ENCODE measurements around the gene TRAPPC8. TPM values are rescaled to one million over a fixed set of nuclear protein-coding genes. Genes with fewer than 3 reads are reported as not detected.

Gene TRAPPC8
- total RNA-seq, 4 donors from 2014 or later = 43.3 to 54.6 (median 50.5) TPM

DNA sequence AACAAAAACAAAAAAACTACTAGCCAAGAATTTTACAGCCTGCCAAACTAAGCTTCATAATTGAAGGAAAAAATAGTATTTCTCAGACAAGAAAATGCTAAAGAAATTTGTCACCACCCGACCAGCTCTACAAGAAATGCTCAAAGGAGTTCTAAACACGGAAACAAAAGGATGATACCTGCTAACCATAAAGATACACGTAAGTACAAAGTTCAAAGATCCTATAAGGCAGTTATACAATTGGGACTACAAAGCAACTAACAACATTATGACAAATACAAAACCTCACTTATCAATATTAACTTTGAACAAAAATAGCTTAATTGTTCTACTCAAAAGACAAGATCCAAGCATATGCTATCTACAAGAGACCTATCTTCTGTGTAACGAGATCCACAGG, 64.6 kb downstream of the TRAPPC8 start:
- no peak overlapping the region for H3K4me3 ChIP-seq (ENCODE audit: low read depth, poor library complexity, severe bottlenecking)
- TF ChIP-seq POLR2A (IDR thresholded peaks at IDR 0.05) = no peak
- DNase-seq (ENCODE audit: low spot score in 2 of 2) = no peak
- 96 to 99% methylated on average over 4 of the region's 4 CpGs for WGBS, 2 donors
- intact Hi-C loops (cut with DNase I; ENCODE audit: low total_unique reads) = no loop called here

DNA sequence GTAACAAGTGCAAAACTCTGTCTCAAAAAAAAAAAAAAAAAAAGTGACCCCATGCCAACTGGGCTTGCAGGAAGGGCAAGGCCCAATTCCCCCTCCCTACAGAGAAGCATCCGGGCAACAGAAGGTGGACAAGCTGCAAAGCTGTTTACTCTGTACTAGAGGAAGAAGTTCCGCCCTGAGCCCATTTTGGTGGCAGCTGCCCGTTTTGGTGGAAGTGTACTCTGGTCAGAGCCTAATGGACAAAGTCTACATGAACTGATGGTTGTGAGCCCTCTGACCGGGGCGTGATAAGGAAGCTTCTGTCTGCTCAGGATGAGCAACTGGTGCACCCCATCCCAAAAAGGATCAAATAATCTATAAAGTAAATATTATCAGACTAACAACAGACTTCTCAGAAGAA, 65.0 kb downstream of the TRAPPC8 start:
- no peak overlapping the region for H3K4me3 ChIP-seq (ENCODE audit: low read depth, poor library complexity, severe bottlenecking)
- no peak for TF ChIP-seq POLR2A (IDR thresholded peaks at IDR 0.05)
- TF ChIP-seq, protein P1, sequence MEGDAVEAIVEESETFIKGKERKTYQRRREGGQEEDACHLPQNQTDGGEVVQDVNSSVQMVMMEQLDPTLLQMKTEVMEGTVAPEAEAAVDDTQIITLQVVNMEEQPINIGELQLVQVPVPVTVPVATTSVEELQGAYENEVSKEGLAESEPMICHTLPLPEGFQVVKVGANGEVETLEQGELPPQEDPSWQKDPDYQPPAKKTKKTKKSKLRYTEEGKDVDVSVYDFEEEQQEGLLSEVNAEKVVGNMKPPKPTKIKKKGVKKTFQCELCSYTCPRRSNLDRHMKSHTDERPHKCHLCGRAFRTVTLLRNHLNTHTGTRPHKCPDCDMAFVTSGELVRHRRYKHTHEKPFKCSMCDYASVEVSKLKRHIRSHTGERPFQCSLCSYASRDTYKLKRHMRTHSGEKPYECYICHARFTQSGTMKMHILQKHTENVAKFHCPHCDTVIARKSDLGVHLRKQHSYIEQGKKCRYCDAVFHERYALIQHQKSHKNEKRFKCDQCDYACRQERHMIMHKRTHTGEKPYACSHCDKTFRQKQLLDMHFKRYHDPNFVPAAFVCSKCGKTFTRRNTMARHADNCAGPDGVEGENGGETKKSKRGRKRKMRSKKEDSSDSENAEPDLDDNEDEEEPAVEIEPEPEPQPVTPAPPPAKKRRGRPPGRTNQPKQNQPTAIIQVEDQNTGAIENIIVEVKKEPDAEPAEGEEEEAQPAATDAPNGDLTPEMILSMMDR (IDR thresholded peaks at IDR 0.05) = no peak
- intact Hi-C loops (cut with DNase I; ENCODE audit: low total_unique reads) = no loop called here
- WGBS, 2 donors = 98% methylated on average over 5 of the region's 5 CpGs
- DNase-seq (ENCODE audit: low spot score in 2 of 2) = no peak

GRCh38 chr18:31876707-31877106, 66.2 kb downstream of the TRAPPC8 start:
- TF ChIP-seq POLR2A (IDR thresholded peaks at IDR 0.05) = no peak
- TF ChIP-seq, protein P1 (IDR thresholded peaks at IDR 0.05) = no peak
- intact Hi-C loops (cut with DNase I; ENCODE audit: low total_unique reads) = no loop called here
- 92 to 96% methylated on average over 4 of the region's 4 CpGs for WGBS, 2 donors
- H3K4me3 ChIP-seq (ENCODE audit: low read depth, poor library complexity, severe bottlenecking) = no peak overlapping the region
- DNase-seq (ENCODE audit: low spot score in 2 of 2) = no peak

DNA sequence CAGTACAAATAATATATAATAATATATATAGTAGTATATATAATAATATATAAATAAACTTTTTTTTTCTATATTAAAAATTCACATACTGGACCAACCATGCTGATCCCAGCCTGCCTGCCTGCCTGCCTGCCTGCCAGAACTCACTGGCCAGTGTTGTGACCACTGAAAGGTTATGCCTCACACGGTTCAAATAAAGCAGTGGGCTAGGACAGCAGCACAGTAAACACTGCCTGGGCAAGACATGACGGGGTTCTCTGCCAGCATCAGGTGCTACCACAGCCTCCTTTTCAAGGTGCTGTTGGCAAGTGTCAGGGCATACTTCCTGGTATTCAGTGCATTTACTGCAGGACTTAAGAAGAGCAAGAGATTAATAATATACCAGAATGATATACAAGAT, 67.6 kb downstream of the TRAPPC8 start:
- TF ChIP-seq, protein P1 (IDR thresholded peaks at IDR 0.05) = no peak
- TF ChIP-seq POLR2A (IDR thresholded peaks at IDR 0.05) = no peak
- 83 to 84% methylated on average over 2 of the region's 2 CpGs for WGBS, 2 donors
- no peak overlapping the region for H3K4me3 ChIP-seq (ENCODE audit: low read depth, poor library complexity, severe bottlenecking)
- intact Hi-C loops (cut with DNase I; ENCODE audit: low total_unique reads) = no loop called here
- DNase-seq (ENCODE audit: low spot score in 2 of 2) = no peak

DNA sequence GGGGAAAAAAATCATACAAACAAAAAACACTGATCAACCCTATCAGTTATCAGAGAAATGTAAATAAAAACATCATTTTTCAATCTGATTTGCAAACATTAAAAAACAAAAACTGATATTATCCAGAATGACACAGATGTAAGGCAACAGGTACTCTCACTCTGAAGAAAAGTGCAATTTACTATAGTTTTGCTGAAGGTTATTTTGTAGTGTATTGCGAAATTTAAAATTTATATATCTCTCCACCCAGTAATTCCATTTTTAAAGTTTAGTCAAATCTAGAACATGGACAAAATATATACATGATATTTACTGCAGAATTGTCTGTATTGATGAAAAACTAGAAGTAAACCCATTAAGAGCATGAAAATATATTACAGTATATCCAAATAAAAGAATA, 79.8 kb downstream of the TRAPPC8 start:
- no peak overlapping the region for H3K4me3 ChIP-seq (ENCODE audit: low read depth, poor library complexity, severe bottlenecking)
- no peak for DNase-seq (ENCODE audit: low spot score in 2 of 2)
- 98 to 100% methylated on average over 1 of the region's 1 CpG for WGBS, 2 donors
- intact Hi-C loops (cut with DNase I; ENCODE audit: low total_unique reads) = no loop called here
- TF ChIP-seq, protein P1 (IDR thresholded peaks at IDR 0.05) = no peak
- TF ChIP-seq POLR2A (IDR thresholded peaks at IDR 0.05) = no peak

- intact Hi-C loops (cut with DNase I; ENCODE audit: low total_unique reads) = no loop called here
- H3K4me3 ChIP-seq (ENCODE audit: low read depth, poor library complexity, severe bottlenecking) = no peak overlapping the region
- no peak for TF ChIP-seq POLR2A (IDR thresholded peaks at IDR 0.05)
- TF ChIP-seq, protein P1 (IDR thresholded peaks at IDR 0.05) = no peak
- no peak for DNase-seq (ENCODE audit: low spot score in 2 of 2)
Observed at GRCh38 chr18:31860488-31860887, 82.4 kb downstream of the TRAPPC8 start.

All from lower leg skin (tissue), 4 donors.